ENCODE measurements around the gene SPDYC.
A peak's percentile ranks its signal among the peaks of the same experiment; 100 is the strongest.
"Not testable (repeated sequence)": the region's sequence is repeated elsewhere in the genome, so short reads cannot be mapped to it uniquely, and the experiment has no call there.

The SPDYC gene

GRCh38 chr11:65134952-65135632, 34.9 kb upstream of the SPDYC start:
- peak; percentile 91 for DNase-seq

GRCh38 chr11:65135633-65136145, 34.3 kb upstream of the SPDYC start:
- DNase-seq, result no peak

GRCh38 chr11:65136515-65137096, 33.4 kb upstream of the SPDYC start:
- no peak for DNase-seq

GRCh38 chr11:65141896-65142494, 28.0 kb upstream of the SPDYC start:
- DNase-seq, result no peak

- no peak for DNase-seq
Measured at GRCh38 chr11:65147352-65148075, 22.5 kb upstream of the SPDYC start.

- no peak for DNase-seq
Measured at GRCh38 chr11:65148657-65149056, 21.4 kb upstream of the SPDYC start.

GRCh38 chr11:65150131-65150508, 19.9 kb upstream of the SPDYC start:
- DNase-seq, result not testable (repeated sequence)

- no peak for DNase-seq
Measured at GRCh38 chr11:65150509-65151299, 19.3 kb upstream of the SPDYC start.

GRCh38 chr11:65151331-65151899, 18.6 kb upstream of the SPDYC start:
- no peak for DNase-seq

- no peak for DNase-seq
Measured at GRCh38 chr11:65152122-65152521, 17.9 kb upstream of the SPDYC start.

GRCh38 chr11:65156256-65156655, 13.8 kb upstream of the SPDYC start:
- DNase-seq, result no peak

- no peak for DNase-seq
Measured at GRCh38 chr11:65156926-65157325, 13.1 kb upstream of the SPDYC start.

GRCh38 chr11:65157336-65157735, 12.7 kb upstream of the SPDYC start:
- DNase-seq, result no peak

GRCh38 chr11:65159012-65159411, 11.0 kb upstream of the SPDYC start:
- DNase-seq, result no peak

GRCh38 chr11:65160643-65161042, 9.4 kb upstream of the SPDYC start:
- DNase-seq, result no peak

GRCh38 chr11:65163684-65164083, 6.3 kb upstream of the SPDYC start:
- DNase-seq, result no peak

- no peak for DNase-seq
Measured at GRCh38 chr11:65165410-65166317, 4.4 kb upstream of the SPDYC start.

GRCh38 chr11:65166893-65167292, 3.1 kb upstream of the SPDYC start:
- DNase-seq, result no peak

- DNase-seq, result no peak
Measured at GRCh38 chr11:65167656-65168055, 2.4 kb upstream of the SPDYC start.

GRCh38 chr11:65169164-65169641, 830 bp upstream of the SPDYC start:
- DNase-seq, result no peak

- no peak for DNase-seq
Measured at GRCh38 chr11:65172600-65172999, 2.6 kb downstream of the SPDYC start.

Data from NCI-H1436 (cell line).